Skeletal muscle cell (primary cell): ENCODE measurements around the gene FBP2.
A peak's percentile ranks its signal among the peaks of the same experiment; 100 is the strongest.
"Not testable (repeated sequence)": the region's sequence is repeated elsewhere in the genome, so short reads cannot be mapped to it uniquely, and the experiment has no call there.

Experiments
- DNase-seq: peaks from one replicate; pipeline ENCODE4 v3.0.0-alpha.2; 2010; ENCODE audit warnings: low read depth
- H3K4me3 ChIP-seq: 2 replicates; pipeline ENCODE4 v1.5.1; 2011; ENCODE audit warnings: low read depth, mild to moderate bottlenecking, control low read depth, low read length, moderate library complexity

Gene FBP2

GRCh38 chr9:94610181-94610606, 16.6 kb upstream of the FBP2 start:
- no peak overlapping the region for H3K4me3 ChIP-seq
- DNase-seq, result no peak

GRCh38 chr9:94607423-94607691, 13.7 kb upstream of the FBP2 start:
- H3K4me3 ChIP-seq, result no peak overlapping the region
- DNase-seq, result no peak

GRCh38 chr9:94606646-94607422, 13.2 kb upstream of the FBP2 start:
- DNase-seq, result no peak
- H3K4me3 ChIP-seq, result no peak overlapping the region

- peak; percentile 58 for DNase-seq
These were observed 9.9 kb upstream of the FBP2 start for GRCh38 chr9:94603259-94604160.

GRCh38 chr9:94602666-94603065, 9.0 kb upstream of the FBP2 start:
- H3K4me3 ChIP-seq, result no peak overlapping the region
- no peak for DNase-seq

More at GRCh38 chr9:94603259-94604160, 9.9 kb upstream of the FBP2 start:
- no peak overlapping the region for H3K4me3 ChIP-seq

- DNase-seq, result no peak
- no peak overlapping the region for H3K4me3 ChIP-seq
These were observed 7.1 kb upstream of the FBP2 start for GRCh38 chr9:94600715-94601114.

GRCh38 chr9:94600258-94600657, 6.6 kb upstream of the FBP2 start:
- no peak for DNase-seq
- H3K4me3 ChIP-seq, result no peak overlapping the region

- DNase-seq, result no peak
- H3K4me3 ChIP-seq, result no peak overlapping the region
These were observed 5.5 kb upstream of the FBP2 start for GRCh38 chr9:94599102-94599501.

- H3K4me3 ChIP-seq, DNase-seq: not testable (repeated sequence)
These were observed 941 bp downstream of the FBP2 start for GRCh38 chr9:94592683-94593082.

GRCh38 chr9:94591876-94592275, 1.7 kb downstream of the FBP2 start:
- no peak for DNase-seq
- H3K4me3 ChIP-seq, result no peak overlapping the region

GRCh38 chr9:94591046-94591545, 2.5 kb downstream of the FBP2 start:
- H3K4me3 ChIP-seq, DNase-seq: not testable (repeated sequence)

- H3K4me3 ChIP-seq, result no peak overlapping the region
- DNase-seq, result no peak
These were observed 4.9 kb downstream of the FBP2 start for GRCh38 chr9:94588681-94589080.

GRCh38 chr9:94586814-94587213, 6.8 kb downstream of the FBP2 start:
- peak; percentile 7 for DNase-seq
- H3K4me3 ChIP-seq, result no peak overlapping the region

GRCh38 chr9:94586316-94586715, 7.3 kb downstream of the FBP2 start:
- no peak overlapping the region for H3K4me3 ChIP-seq
- no peak for DNase-seq

GRCh38 chr9:94584555-94584954, 9.1 kb downstream of the FBP2 start:
- DNase-seq, result no peak
- no peak overlapping the region for H3K4me3 ChIP-seq

- H3K4me3 ChIP-seq, result no peak overlapping the region
- DNase-seq, result no peak
These were observed 11.9 kb downstream of the FBP2 start for GRCh38 chr9:94581728-94582127.

GRCh38 chr9:94577571-94577970, 16.1 kb downstream of the FBP2 start:
- no peak overlapping the region for H3K4me3 ChIP-seq
- DNase-seq, result no peak

- no peak for DNase-seq
- H3K4me3 ChIP-seq, result no peak overlapping the region
These were observed 16.6 kb downstream of the FBP2 start for GRCh38 chr9:94577036-94577435.

GRCh38 chr9:94576131-94576530, 17.5 kb downstream of the FBP2 start:
- no peak overlapping the region for H3K4me3 ChIP-seq
- DNase-seq, result no peak

- H3K4me3 ChIP-seq, result no peak overlapping the region
- no peak for DNase-seq
These were observed 24.5 kb downstream of the FBP2 start for GRCh38 chr9:94568972-94569712.
